OCI-LY1 (cell line): Measurements from ENCODE around the gene KCTD16.

Experiments used
- H2AFZ ChIP-seq: fragments of 200-600 bp; sonication (generic), shearing (Covaris generic); 2 replicates; pipeline ENCODE4 v1.6.0; 2014; ENCODE audit warnings: antibody characterized with exemption, mild to moderate bottlenecking, low read length
- H3F3A ChIP-seq: fragments of 200-600 bp; sonication (generic), shearing (Covaris generic); 2 replicates; pipeline ENCODE4 v1.6.0; 2014; ENCODE audit warnings: mild to moderate bottlenecking, antibody characterized with exemption, low read length, moderate library complexity; ENCODE audit not compliant: insufficient read depth
- H3K27ac ChIP-seq: fragments of 200-600 bp; sonication (generic); 2 replicates; pipeline ENCODE4 v1.5.1; 2014; ENCODE audit warnings: low read length, mixed run types, mild to moderate bottlenecking, low read depth; ENCODE audit not compliant: poor library complexity, severe bottlenecking
- H3K27me3 ChIP-seq: fragments of 200-600 bp; sonication (generic); 2 replicates; pipeline ENCODE4 v1.6.0; 2014; ENCODE audit warnings: antibody characterized with exemption, mild to moderate bottlenecking, low read length, moderate library complexity; ENCODE audit not compliant: insufficient read depth
- H3K36me3 ChIP-seq: fragments of 200-600 bp; sonication (generic); 2 replicates; pipeline ENCODE4 v1.6.1; 2014; ENCODE audit warnings: mild to moderate bottlenecking, antibody characterized with exemption, low read length, moderate library complexity, mixed read lengths; ENCODE audit not compliant: insufficient read depth
- H3K4me1 ChIP-seq: fragments of 200-600 bp; sonication (generic); 2 replicates; pipeline ENCODE4 v1.5.1; 2014; ENCODE audit warnings: mild to moderate bottlenecking, low read length, moderate library complexity; ENCODE audit not compliant: insufficient read depth, severe bottlenecking
- H3K4me2 ChIP-seq: fragments of 200-600 bp; sonication (generic), shearing (Covaris generic); 2 replicates; pipeline ENCODE4 v1.6.1; 2014; ENCODE audit warnings: low read length
- H3K4me3 ChIP-seq: fragments of 200-600 bp; sonication (generic); 2 replicates; pipeline ENCODE4 v1.5.1; 2014; ENCODE audit warnings: low read length, low read depth, mild to moderate bottlenecking, mixed read lengths; ENCODE audit not compliant: poor library complexity, severe bottlenecking
- H3K79me2 ChIP-seq: fragments of 200-600 bp; shearing (Covaris generic); 2 replicates; pipeline ENCODE4 v1.6.1; 2016; ENCODE audit warnings: mixed run types, low read length, mixed read lengths; ENCODE audit not compliant: insufficient read depth
- H3K9ac ChIP-seq: fragments of 200-600 bp; sonication (generic), shearing (Covaris generic); 2 replicates; pipeline ENCODE4 v1.6.1; 2014; ENCODE audit warnings: mild to moderate bottlenecking, low read length, mixed read lengths
- H3K9me2 ChIP-seq: fragments of 200-600 bp; sonication (generic), shearing (Covaris generic); 2 replicates; pipeline ENCODE4 v1.6.1; 2014; ENCODE audit warnings: low read depth, mild to moderate bottlenecking, low read length, mixed read lengths
- H3K9me3 ChIP-seq: fragments of 200-600 bp; shearing (Covaris generic); 2 replicates; pipeline ENCODE4 v1.6.1; 2014; ENCODE audit warnings: low read length, mixed read lengths
- H4K20me1 ChIP-seq: fragments of 200-600 bp; sonication (generic), shearing (Covaris generic); 2 replicates; pipeline ENCODE4 v1.6.0; 2016; ENCODE audit warnings: mild to moderate bottlenecking, low read length; ENCODE audit not compliant: insufficient read depth
- EZH2 ChIP-seq: fragments of 200-600 bp; sonication (generic), shearing (Covaris generic); IDR thresholded peaks from 2 replicates; pipeline ENCODE4 v1.8.0; 2017; ENCODE audit warnings: borderline replicate concordance, mixed run types, mild to moderate bottlenecking, antibody characterized with exemption, low read length, moderate library complexity, mixed read lengths
- TF ChIP-seq, protein P1 (sequence below): fragments of 200-600 bp; sonication (generic), shearing (Covaris generic); IDR thresholded peaks from 2 replicates; pipeline ENCODE4 v1.5.1; 2017; ENCODE audit warnings: mild to moderate bottlenecking, antibody characterized with exemption, low read length, moderate library complexity, mixed read lengths

The KCTD16 gene

DNA sequence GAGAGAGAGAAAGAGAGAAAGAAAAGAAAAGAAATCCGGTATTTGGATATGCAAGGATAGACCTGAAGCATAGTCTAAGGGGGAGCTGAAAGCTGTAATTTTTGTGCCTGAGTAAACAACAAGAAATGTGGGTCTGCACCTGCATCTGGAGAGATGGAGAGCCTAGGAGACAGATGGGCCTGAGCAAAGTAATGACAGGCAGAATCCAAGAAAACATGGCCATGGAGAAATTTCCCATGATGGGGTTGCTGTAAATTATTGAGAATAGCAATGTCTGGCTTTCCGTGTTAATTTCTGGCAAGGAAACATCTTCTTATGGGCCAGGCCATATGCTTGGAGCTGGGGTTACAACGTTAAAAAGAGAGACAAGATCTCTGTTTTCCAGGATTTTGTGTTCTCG is 40.4 kb upstream of the KCTD16 start:
- Histone ChIP-seq H2AFZ (no peak overlapping the region), H4K20me1 (no peaks in the 10 kb centered on the region), H3K4me2 (no peak overlapping the region), H3K9me3 (no peaks in the 10 kb centered on the region), H3K4me1 (peaks cover 3% of the 10 kb centered on the region), H3F3A (no peaks in the 10 kb centered on the region), H3K27me3 (no peaks in the 10 kb centered on the region; the same call in 1 of the 2 replicates), H3K9me2 (no peaks in the 10 kb centered on the region), H3K27ac (no peak overlapping the region), H3K4me3 (no peak overlapping the region), H3K9ac (no peak overlapping the region), H3K36me3 (no peaks in the 10 kb centered on the region; the same call in 1 of the 2 replicates), H3K79me2 (no peaks in the 10 kb centered on the region)
- TF ChIP-seq EZH2, result no peak
- TF ChIP-seq, protein P1, sequence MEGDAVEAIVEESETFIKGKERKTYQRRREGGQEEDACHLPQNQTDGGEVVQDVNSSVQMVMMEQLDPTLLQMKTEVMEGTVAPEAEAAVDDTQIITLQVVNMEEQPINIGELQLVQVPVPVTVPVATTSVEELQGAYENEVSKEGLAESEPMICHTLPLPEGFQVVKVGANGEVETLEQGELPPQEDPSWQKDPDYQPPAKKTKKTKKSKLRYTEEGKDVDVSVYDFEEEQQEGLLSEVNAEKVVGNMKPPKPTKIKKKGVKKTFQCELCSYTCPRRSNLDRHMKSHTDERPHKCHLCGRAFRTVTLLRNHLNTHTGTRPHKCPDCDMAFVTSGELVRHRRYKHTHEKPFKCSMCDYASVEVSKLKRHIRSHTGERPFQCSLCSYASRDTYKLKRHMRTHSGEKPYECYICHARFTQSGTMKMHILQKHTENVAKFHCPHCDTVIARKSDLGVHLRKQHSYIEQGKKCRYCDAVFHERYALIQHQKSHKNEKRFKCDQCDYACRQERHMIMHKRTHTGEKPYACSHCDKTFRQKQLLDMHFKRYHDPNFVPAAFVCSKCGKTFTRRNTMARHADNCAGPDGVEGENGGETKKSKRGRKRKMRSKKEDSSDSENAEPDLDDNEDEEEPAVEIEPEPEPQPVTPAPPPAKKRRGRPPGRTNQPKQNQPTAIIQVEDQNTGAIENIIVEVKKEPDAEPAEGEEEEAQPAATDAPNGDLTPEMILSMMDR, result no peak

DNA sequence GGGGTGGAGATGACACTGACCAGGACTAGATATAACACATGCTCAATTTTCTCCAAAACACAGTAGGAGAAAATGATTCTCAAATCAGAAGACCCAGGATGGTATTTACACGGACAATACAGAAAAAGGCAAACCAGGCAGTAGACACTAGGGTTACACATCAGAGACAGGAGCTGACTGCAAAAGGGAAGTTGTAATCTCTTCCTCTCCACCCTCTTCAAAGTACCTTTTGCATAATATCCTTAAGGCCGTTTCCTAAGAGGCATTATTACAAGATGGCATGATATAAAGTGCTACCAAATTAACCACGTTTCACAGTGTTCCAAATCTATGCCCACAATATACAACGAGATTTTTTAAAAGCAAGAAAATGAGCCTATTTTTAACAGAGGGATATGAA is 39.4 kb upstream of the KCTD16 start:
- Histone ChIP-seq H3F3A (no peaks in the 10 kb centered on the region), H3K4me1 (peaks cover 3% of the 10 kb centered on the region), H3K9ac (no peak overlapping the region), H3K36me3 (no peaks in the 10 kb centered on the region; the same call in 1 of the 2 replicates), H3K9me3 (no peaks in the 10 kb centered on the region), H3K27me3 (no peaks in the 10 kb centered on the region; the same call in 1 of the 2 replicates), H4K20me1 (no peaks in the 10 kb centered on the region), H3K4me3 (no peak overlapping the region), H3K79me2 (no peaks in the 10 kb centered on the region), H3K9me2 (no peaks in the 10 kb centered on the region), H3K4me2 (no peak overlapping the region), H3K27ac (no peak overlapping the region), H2AFZ (no peak overlapping the region)
- TF ChIP-seq EZH2, result no peak
- TF ChIP-seq, protein P1, result no peak

DNA sequence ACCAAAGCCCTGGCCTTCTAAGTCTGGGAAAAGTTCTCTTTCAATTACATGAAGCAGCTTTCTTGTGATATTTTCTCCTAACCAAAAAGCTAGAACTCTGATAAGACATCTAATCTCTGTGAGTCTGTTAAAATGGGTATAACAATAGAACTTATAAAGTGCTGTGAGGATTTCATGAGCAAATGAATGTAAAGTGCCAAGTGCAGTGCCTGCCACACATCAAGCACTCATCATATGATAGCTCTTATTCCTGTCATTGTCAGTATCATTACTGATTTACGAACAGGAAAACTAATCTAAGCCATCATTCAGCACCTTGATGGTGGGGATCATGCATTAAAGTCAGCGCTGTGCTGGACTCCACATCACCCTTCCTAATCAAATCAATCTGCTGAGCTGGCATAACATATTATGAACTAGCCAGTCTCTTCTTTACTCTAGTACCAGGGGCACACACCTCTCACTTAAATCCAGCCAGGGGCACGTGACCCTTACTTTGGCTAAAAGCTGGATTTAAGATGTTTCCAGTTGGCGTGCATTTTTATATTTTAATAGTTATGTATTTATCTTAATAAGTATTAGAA is 37.5 kb upstream of the KCTD16 start:
- no peak for TF ChIP-seq EZH2
- TF ChIP-seq, protein P1, result no peak

More for the DNA sequence above, 37.5 kb upstream of the KCTD16 start:
- H3K4me1 ChIP-seq, result peaks cover 3% of the 10 kb centered on the region
- H3K36me3 ChIP-seq, result no peaks in the 10 kb centered on the region; the same call in 1 of the 2 replicates
- no peaks in the 10 kb centered on the region for H3F3A ChIP-seq
- H3K27me3 ChIP-seq, result no peaks in the 10 kb centered on the region; the same call in 1 of the 2 replicates
- H3K4me3 ChIP-seq, result no peak overlapping the region
- no peak overlapping the region for H3K4me2 ChIP-seq
- H3K9me2 ChIP-seq, result no peaks in the 10 kb centered on the region
- no peaks in the 10 kb centered on the region for H3K9me3 ChIP-seq
- H3K79me2 ChIP-seq, result no peaks in the 10 kb centered on the region
- H3K27ac ChIP-seq, result no peak overlapping the region
- no peaks in the 10 kb centered on the region for H4K20me1 ChIP-seq
- H3K9ac ChIP-seq, result no peak overlapping the region
- H2AFZ ChIP-seq, result no peak overlapping the region
